Heart right ventricle (tissue), 16 donors: ENCODE measurements around the gene SKA3. TPM values are rescaled to one million over a fixed set of nuclear protein-coding genes. Genes with fewer than 3 reads are reported as not detected.
A peak's percentile ranks its signal among the peaks of the same experiment; 100 is the strongest.

ENCODE experiments used
- ATAC-seq, 8 donors: fragments of 200-7000 bp; cut with Tn5 transposase; one replicate each; pipeline ENCODE4 v1.9.1; 2020; ENCODE audit warnings: mild to moderate bottlenecking in 8 of 8, moderate library complexity in 8 of 8, moderate number of reproducible peaks in 1 of 8
- DNase-seq, 2 donors: peaks; one replicate each; pipeline ENCODE4 v3.0.0-alpha.2; 2020
- H3K27ac ChIP-seq, 10 donors: fragments of 200-600 bp; sonication (generic) in 2 of 10; one replicate each; pipeline versions ENCODE4 v1.5.0 to v1.8.0; 2020 to 2022; ENCODE audit warnings: mild to moderate bottlenecking in 3 of 10
- H3K27me3 ChIP-seq, 7 donors: fragments of 200-600 bp; one replicate each; pipeline ENCODE4 v1.8.0; 2021 to 2022; ENCODE audit warnings: mild to moderate bottlenecking in 2 of 7
- H3K36me3 ChIP-seq, 9 donors: fragments of 200-600 bp; sonication (generic) in 1 of 9; one replicate each; pipeline versions ENCODE4 v1.5.0 to v1.8.0; 2020 to 2022; ENCODE audit warnings: mild to moderate bottlenecking in 2 of 9
- H3K4me1 ChIP-seq, 9 donors: fragments of 200-600 bp; sonication (generic) in 1 of 9; one replicate each; pipeline versions ENCODE4 v1.5.0 to v1.8.0; 2020 to 2022; ENCODE audit warnings: mild to moderate bottlenecking in 4 of 9
- H3K4me3 ChIP-seq, 10 donors: fragments of 200-600 bp; sonication (generic) in 2 of 10; one replicate each; pipeline versions ENCODE4 v1.5.0 to v1.8.0; 2020 to 2022; ENCODE audit warnings: mild to moderate bottlenecking in 7 of 10, moderate library complexity in 2 of 10
- H3K9me3 ChIP-seq, 11 donors: fragments of 200-600 bp in 10 of 11; sonication (generic) in 2 of 11; one replicate each; pipeline versions ENCODE4 v1.5.0 to v1.8.0; 2013 to 2022; ENCODE audit warnings: mild to moderate bottlenecking in 2 of 11, control low read depth in 1 of 11, moderate library complexity in 1 of 11
- WGBS, 2 donors: extraction: QIAGEN DNeasy Blood & Tissue Kit; methylation state at CpG; one replicate each; pipeline ENCODE4 v1.1.7; 2013; ENCODE audit warnings: inconsistent platforms in 1 of 2; 5-methylcytosine and 5-hydroxymethylcytosine counted together
- intact Hi-C, 10 donors: fragments of 100-400 bp; cut with DNase I; formaldehyde crosslinking; loops; one replicate each; pipeline versions ENCODE4 v1.11.1 to v1.14.2; 2022
- polyA plus RNA-seq, 2 donors: library from polyadenylated mRNA; stranded (reverse); fragments of 200-250 nt; gene quantifications; one replicate each; pipeline ENCODE4 v1.2.3, GENCODE V29; 2013
- total RNA-seq, 10 donors: library from RNA; stranded (reverse); fragmentation: NEBNext Ultra II Directional in 3 of 10; extraction: Animal tissue kit (Norgen Biotek cat#: 25700) in 3 of 10; gene quantifications; one replicate each; pipeline versions ENCODE4 v1.2.1 to v1.2.4, GENCODE V29; 2021 to 2023
- TF ChIP-seq, protein P1 (sequence below), 9 donors: fragments of 200-600 bp; sonication (generic) in 2 of 9; IDR thresholded peaks; one replicate each; pipeline versions ENCODE4 v1.5.0 to v1.8.0; 2021 to 2022; ENCODE audit warnings: antibody characterized with exemption in 9 of 9, mild to moderate bottlenecking in 5 of 9, moderate library complexity in 1 of 9
- donor health status: Arrhythmogenic right ventricular cardiomyopathy.
- donor health status: ischemic (EF 13 %, LVEDD 7.1; RV severe dilation, severe dysfunction).
- donor health status: healthy with polysubstance abuse.
- donor health status: DM: no; HTN: yes; CAD: no.
- donor health status: DM: no; HTN: no; CAD: no.
- donor health status: ischemic (EF 25% LVEDD 6.9; RV normal size, moderate dysfunction).
- donor health status: ischemic (EF 25% LVEDD 5.7; RV mildly dilated, moderate dysfunction).
- donor health status: healthy.
- donor health status: DM: yes; HTN: yes; CAD: no.
- donor health status: Ischemic cardiomyopathy.
- donor health status: ischemic (EF 35%, LVEDD 5.7; RV mildly dilated, moderate dysfunction).
- donor health status: nonischemic (EF 11% LVEDD 7.7; RV severe dilation, severe dysfunction).
- donor health status: DM: yes; HTN: yes; CAD: no.
- donor health status: PGD.
- donor health status: ischemic (EF 29% LVEDD 5.4; RV normal size, mild dysfunction).
- donor health status: nonischemic (EF 23%, LVEDD 6.1; RV moderate dilation, normal function).

SKA3 gene
- total and polyA plus RNA-seq, 12 donors: 0.06 to 1.8 (median 0.21) TPM; not detected in 1

DNA sequence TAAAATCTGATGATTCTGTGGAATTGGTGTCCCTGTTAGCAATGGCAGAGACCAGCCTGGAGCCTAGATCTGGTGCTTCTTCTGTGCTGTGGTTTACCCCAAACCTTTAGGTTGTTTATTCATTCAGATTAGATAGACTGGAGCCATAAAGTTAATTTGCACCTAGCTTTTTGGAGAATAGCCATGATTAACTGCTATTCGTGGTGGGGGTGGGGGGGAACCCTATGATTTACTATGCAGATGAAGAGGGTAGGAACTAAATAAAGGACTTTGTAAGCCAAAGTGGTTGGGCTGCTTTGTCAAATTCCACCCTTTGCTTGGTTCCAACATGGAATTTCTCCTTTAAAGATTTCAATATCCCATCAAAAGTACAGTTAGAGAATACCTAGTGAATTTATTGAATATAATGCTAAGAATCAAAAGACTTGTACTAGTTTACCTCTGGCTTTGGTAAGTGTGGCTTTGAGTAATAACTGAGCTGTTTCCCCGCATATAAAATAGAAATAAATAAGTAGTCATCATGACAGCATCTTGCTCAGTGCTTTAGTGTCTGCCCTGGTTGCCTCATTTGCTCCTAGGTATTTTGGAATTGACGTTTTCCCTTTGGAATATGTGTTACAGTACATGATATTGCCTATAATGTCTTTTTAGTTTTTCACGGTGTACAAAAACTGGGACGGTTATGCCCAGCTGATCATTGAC, 27.6 kb downstream of the SKA3 start:
- DNase-seq (no peak), ATAC-seq (no peak)
- TF ChIP-seq, protein P1, sequence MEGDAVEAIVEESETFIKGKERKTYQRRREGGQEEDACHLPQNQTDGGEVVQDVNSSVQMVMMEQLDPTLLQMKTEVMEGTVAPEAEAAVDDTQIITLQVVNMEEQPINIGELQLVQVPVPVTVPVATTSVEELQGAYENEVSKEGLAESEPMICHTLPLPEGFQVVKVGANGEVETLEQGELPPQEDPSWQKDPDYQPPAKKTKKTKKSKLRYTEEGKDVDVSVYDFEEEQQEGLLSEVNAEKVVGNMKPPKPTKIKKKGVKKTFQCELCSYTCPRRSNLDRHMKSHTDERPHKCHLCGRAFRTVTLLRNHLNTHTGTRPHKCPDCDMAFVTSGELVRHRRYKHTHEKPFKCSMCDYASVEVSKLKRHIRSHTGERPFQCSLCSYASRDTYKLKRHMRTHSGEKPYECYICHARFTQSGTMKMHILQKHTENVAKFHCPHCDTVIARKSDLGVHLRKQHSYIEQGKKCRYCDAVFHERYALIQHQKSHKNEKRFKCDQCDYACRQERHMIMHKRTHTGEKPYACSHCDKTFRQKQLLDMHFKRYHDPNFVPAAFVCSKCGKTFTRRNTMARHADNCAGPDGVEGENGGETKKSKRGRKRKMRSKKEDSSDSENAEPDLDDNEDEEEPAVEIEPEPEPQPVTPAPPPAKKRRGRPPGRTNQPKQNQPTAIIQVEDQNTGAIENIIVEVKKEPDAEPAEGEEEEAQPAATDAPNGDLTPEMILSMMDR (IDR thresholded peaks at IDR 0.05): no peak
- Histone ChIP-seq H3K4me3 (no peak overlapping the region), H3K27ac (peak overlapping the region in 4 of 10 donors; percentile 61 to 78 (median 66)), H3K27me3 (no peaks in the 10 kb centered on the region), H3K9me3 (no peaks in the 10 kb centered on the region), H3K4me1 (peaks cover 0 to 23% (median 7%) of the 10 kb centered on the region in 9 donors), H3K36me3 (peaks cover 0 to 55% (median 19%) of the 10 kb centered on the region in 9 donors)
- intact Hi-C loops: no loop called here
- WGBS, 2 donors: 72 to 74% methylated on average over 5 of the region's 5 CpGs

DNA sequence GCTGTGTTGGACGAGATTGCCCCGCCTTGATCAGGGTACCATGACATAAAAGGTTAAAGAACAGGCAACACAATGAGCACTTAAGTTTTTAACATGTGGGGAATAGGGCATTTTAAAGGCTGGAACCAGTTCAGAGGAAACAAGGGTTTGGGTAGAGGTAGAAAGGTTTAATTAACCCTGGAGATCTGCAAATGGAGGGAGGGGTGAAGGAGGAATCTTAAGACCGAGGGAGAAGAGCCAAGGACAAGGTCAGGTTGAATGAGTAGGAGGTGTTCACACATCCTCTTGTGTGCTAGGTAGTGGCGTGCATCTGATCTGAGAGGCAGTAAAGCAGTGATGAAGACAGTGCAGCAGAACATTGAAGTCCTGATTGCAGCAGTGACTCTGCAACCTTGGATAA, 28.5 kb downstream of the SKA3 start:
- 68 to 81% methylated on average over 4 of the region's 4 CpGs for WGBS, 2 donors
- Histone ChIP-seq H3K9me3 (no peaks in the 10 kb centered on the region), H3K4me1 (peaks cover 0 to 32% (median 16%) of the 10 kb centered on the region in 9 donors), H3K27me3 (no peaks in the 10 kb centered on the region), H3K4me3 (no peak overlapping the region), H3K36me3 (peaks cover 0 to 64% (median 20%) of the 10 kb centered on the region in 9 donors), H3K27ac (no peak overlapping the region)
- intact Hi-C loops: no loop called here
- DNase-seq (no peak), ATAC-seq (no peak)
- TF ChIP-seq, protein P1 (IDR thresholded peaks at IDR 0.05): no peak

DNA sequence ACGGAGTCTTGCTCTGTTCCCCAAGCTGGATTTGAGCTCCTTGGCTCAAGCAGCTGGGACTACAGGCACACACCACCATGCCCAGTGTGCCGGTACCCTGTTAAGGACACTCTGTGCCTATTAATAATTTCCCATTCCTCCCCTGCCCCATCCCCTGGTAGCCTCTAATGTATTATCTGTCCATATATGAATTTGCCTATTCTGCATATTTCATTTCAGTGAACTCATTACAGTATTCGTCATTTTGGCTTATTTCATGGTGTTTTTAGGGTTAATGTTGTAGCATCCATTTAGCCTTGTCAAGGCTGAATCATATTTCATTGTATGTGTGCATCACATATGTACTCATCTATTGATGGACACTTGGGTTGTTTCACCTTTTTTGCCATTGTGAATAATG, 33.6 kb downstream of the SKA3 start:
- ATAC-seq: no peak
- peaks cover 0 to 58% (median 21%) of the 10 kb centered on the region in 9 donors for H3K36me3 ChIP-seq
- H3K4me3 ChIP-seq: peak overlapping the region in 4 of 10 donors; percentile 3 to 16 (median 14)

DNA sequence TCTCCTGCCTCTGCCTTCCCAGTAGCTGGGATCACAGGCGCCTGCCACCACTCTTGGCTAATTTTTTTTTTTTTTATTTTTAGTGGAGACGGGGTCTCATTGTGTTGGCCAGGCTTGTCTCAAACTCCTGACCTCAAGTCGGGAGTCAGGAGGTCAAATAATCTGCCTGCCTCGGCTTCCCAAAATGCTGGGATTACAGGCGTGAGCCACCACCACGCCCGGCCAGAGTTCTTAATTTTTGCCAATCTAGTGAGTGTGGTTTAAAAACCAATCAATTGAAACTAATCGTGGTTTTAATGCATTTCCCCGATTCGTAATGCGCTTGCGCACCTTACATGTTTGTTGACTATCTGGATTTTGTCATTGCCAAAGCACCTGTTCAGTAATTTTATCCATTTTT, 37.0 kb downstream of the SKA3 start:
- peak overlapping the region in 7 of 10 donors; percentile 51 to 95 (median 91) for H3K27ac ChIP-seq
- 93 to 95% methylated on average over 12 of the region's 12 CpGs for WGBS, 2 donors
- H3K4me1 ChIP-seq: peaks cover 12 to 40% (median 34%) of the 10 kb centered on the region in 9 donors
- peak overlapping the region in 8 of 10 donors; percentile 73 to 90 (median 78) for H3K4me3 ChIP-seq
- TF ChIP-seq, protein P1 (IDR thresholded peaks at IDR 0.05): no peak
- DNase-seq (no peak), ATAC-seq (no peak)
- intact Hi-C loops: loop anchor here in 3 of 10 donors (5.0 to 10.0 kb wide), 2 partner anchors 195 to 197 kb away; no protein-coding TSS in a partner anchor
- no peaks in the 10 kb centered on the region for H3K27me3 ChIP-seq
- H3K9me3 ChIP-seq: no peaks in the 10 kb centered on the region
- peaks cover 0 to 25% (median 6%) of the 10 kb centered on the region in 9 donors for H3K36me3 ChIP-seq

More for the DNA sequence above, 33.6 kb downstream of the SKA3 start:
- 80 to 84% methylated on average over 3 of the region's 3 CpGs for WGBS, 2 donors
- no peak for DNase-seq
- intact Hi-C loops: no loop called here
- Histone ChIP-seq H3K27me3 (no peaks in the 10 kb centered on the region), H3K9me3 (no peaks in the 10 kb centered on the region), H3K4me1 (peaks cover 12 to 48% (median 34%) of the 10 kb centered on the region in 9 donors), H3K27ac (no peak overlapping the region)
- TF ChIP-seq, protein P1 (IDR thresholded peaks at IDR 0.05): no peak
